Stimulated activated CD8-positive, alpha-beta memory T cell treated with anti-CD3 and anti-CD28 coated beads, Interleukin-4, amount 100 ng/mL, for 4 hours (primary cell): ENCODE measurements around the gene MID1.

ENCODE experiments used
- DNase-seq, 2 donors: peaks; one replicate each; pipeline ENCODE4 v3.0.0-alpha.2; 2020; ENCODE audit warnings: low read depth in 2 of 2, low spot score in 1 of 2

Gene MID1

DNA sequence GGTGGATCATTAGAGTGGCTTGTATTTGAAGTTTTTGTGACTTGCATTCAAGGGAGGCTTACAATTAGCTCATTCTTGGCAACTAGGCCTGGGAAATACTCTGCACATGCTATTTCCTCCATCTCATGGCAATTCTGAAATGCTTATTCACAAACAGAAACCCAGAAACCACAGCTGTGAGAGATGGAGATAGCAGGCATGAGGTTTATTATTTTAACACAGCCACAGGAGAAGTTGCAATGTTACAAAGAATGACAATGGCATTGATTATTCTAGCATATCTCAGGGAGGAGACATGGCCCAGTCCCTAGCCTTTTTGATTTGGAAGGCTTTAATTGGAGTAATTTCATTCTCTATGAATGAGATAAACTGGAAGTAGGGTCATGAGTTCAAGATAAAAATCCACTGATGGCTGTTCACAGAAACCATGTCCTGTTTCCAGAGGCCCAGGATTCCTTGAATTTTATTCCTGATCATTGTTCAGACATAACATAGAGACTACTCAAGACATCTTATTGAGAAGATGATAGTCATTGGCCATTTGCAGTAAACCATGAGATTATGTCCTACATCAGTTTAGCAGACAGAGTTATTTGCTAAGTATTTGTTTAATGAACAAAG is 123.9 kb downstream of the MID1 start:
- no peak for DNase-seq

DNA sequence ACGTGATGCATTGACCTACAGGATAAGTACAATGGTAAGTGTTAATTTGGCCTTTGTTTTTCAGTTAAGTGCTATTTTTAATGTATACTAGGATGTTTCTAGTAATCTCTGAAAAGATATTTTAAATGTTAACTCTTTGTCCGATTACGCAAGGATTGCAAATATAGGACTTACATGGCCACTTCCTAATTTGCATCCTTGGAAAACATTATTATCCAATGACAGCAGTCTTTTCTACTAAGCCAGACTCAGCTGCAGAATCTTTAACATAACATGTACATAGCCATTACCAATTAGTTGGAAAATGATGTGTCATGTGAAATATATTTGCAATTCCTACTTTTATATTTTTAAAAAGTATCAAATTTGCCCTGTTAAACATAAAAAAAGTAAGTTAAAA is 124.7 kb downstream of the MID1 start:
- no peak for DNase-seq

GRCh38 chrX:10492250-10492649 is 128.1 kb downstream of the MID1 start:
- DNase-seq = no peak

DNA sequence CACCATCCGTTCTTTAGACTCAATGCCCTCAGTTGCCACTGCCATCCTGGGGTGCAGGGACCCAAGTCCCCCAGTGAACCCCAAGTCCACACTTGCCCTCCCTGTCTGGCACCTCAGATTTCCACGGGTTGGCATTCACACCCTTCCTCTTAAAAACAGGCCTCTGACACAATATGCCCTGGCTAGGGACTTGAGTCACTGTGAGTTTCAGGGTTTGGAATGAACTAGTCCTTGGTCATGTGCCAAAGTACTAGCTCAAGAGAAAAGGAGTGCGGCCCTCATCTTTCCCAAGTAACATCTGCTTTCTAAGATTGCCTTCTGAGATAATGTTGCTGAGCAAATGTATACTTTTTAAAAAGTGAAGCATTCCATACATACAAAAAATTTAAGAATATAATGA is 134.0 kb downstream of the MID1 start:
- DNase-seq = no peak

DNA sequence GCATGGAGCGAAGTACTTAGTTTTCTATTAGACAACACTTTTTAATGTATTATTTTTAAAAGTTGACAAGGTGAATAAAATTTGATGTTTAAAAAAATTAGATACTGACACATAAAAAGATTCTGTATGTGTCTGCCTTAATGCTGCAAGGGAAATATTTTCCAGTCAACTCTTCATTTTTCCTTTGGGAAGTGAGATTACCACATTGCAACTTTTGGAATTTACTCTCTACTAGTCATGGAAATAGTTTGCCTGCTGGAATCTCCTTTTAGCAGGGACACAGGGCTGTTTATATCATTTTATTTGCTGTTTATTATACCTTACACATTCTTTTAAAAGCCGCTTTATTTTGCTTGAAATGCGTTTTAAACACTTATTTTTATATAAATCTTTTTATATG is 135.1 kb downstream of the MID1 start:
- no peak for DNase-seq

- no peak for DNase-seq
Measured at GRCh38 chrX:10484683-10485247, 135.6 kb downstream of the MID1 start.

DNA sequence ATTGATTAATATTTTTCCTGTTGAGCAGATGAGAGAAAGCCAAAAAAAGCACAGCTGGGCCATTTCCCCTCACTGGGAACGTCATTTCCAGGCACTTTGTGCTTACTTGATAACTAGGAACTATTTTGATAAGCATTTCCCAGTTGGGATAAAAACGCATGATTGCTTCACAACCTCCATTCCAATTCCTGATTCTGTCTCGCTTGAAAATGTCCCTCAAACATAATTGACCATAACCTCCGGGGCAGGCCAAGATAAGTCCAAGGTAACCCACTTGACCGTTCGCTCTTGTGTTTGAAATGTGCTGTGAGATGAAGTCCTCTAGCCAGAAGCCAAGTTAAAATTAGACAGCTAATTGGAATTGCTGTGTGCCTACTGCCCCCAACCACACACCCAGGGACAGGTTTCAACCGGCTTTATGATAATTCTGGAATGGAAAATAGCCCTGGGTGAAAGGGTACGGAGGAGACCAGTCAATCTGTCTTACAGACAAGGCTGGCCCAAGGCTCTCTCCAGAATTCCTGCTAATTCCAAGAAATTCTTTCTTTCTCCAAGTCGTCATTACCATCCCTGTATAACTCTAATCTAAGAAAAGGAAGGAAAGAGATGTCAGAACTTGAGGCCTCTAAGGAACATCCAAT is 137.1 kb downstream of the MID1 start:
- DNase-seq = no peak

- no peak for DNase-seq
Measured at GRCh38 chrX:10482708-10483107, 137.7 kb downstream of the MID1 start.

- DNase-seq = no peak
Measured at GRCh38 chrX:10482261-10482660, 138.1 kb downstream of the MID1 start.

GRCh38 chrX:10480861-10481260 is 139.5 kb downstream of the MID1 start:
- DNase-seq = no peak

DNA sequence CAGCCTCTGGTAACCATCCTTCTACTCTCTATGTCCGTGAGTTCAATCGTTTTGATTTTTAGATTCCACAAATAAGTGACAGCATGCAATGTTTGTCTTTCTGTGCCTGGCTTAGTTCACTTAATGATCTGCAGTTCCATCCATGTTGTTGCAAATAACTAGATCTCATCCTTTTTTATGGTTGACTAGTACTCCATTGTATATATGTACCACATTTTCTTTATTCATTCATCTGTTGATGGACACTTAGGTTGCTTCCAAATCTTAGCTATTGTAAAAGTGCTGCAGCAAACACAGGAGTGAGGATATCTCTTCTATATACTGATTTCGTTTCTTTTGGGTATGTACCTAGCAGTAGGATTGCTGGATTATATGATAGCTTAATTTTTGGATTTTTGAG is 140.9 kb downstream of the MID1 start:
- DNase-seq = no peak

GRCh38 chrX:10477525-10477924 is 142.9 kb downstream of the MID1 start:
- DNase-seq = no peak

- DNase-seq = no peak
Measured at GRCh38 chrX:10474913-10475568, 145.3 kb downstream of the MID1 start.

DNA sequence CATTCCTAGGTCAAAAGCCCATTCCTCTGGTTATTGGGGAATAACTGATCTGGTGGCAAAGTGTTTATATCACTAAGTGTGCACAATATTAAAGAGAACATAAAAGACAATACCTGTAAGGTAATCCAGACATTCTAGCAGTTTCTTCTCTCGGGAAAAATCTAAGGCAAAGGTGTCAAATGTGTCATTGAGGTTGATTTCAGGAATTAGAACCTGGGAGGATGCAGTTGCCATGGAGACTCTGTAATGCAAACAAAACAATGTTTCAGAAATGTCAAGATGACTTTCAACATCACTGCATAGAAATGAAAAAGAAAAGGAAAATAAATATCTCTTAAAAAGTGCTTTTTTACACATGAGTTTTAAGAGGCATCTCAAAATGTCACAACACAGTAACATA is 145.9 kb downstream of the MID1 start:
- DNase-seq = no peak

- no peak for DNase-seq
Measured at GRCh38 chrX:10471418-10471817, 149.0 kb downstream of the MID1 start.

DNA sequence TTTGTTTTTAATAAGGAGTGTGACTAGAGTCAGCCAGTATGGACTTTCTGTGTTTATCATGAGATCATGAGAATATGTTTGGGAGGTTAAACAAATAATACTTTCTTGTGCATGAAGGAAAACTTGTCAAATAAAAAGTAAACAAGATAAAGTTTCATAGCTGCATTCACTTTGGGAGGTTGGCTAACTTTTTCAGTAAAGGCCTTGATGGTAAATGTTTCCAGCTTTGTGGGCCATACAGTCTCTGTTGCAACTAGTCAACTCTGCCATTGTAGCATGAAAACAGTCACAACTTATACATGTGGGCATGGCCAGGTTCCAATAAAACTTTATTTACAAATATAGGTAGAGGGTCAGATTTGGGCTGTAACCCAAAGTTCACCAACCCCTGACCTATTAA is 150.4 kb downstream of the MID1 start:
- no peak for DNase-seq

DNA sequence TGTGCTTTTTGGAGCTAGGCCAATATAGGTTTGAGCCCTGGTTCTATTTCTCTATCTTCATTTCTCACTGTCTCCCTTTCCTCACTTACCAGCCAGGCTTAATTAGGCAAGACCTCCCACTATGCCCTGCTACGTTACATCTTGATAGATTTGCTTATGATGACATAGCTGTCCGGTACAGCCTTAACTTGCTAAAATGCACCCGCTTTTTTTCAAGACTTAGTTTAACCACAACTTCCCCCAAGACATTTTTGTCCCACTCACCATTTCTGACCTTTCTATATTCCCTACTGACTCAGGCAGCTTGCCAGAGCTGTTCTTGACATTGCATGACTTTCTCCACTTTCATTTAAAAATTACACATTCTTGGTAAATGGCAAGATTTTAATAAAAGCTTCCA is 152.6 kb downstream of the MID1 start:
- DNase-seq = no peak

DNA sequence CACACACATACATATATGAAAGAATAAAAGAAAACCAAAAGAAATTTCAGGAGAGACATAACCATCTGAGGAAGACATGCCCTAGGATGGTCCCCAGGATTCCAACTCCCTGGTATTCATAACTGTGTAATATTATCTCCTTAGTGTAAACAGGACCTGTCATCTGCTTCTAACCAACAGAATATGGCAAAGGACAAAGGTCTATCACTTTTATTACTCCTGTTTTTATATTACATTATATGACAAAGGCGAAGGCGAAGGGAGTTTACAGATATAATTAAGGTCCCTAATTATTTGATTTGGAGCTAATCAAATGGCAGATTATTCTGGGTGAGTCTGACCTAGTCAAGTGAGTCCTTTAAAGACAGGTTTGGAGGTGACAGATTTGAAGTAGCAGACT is 155.1 kb downstream of the MID1 start:
- DNase-seq = no peak

DNA sequence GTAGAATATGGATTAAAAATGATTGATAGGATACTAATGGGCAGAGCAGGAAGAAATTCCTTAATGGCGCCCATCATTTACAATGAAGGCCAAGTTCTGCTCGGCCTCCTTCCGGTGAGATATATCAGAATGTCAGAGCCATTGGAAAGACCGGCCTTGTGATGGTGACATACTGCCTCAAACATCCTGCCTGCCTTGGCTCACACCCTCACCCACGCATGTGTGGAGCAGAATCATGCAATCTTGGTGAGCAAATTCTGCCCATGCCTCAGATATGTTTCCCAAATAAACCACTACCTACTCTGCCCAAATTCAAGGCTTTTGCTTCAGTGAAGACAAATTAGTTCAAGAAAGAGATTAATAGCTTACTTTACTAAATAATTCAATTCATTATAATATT is 163.3 kb downstream of the MID1 start:
- DNase-seq = no peak

DNA sequence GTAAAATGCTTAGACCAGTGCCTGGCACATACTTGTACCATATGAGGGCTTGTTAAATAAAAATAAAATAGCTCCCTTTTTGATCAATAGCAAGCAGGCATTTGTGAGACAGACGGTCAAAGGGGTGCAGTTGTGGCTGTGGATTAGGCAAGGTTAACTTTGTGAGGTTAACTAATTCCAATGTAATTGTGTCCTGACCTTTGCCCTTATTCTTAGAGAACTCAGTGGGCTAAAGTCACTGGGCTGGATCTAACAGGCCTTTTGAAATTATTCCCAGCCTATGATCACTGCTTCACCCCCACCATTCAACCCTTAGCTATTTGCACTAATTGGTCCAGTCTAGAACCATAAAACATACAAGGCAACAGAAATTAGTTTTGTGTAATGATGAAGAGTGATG is 166.4 kb downstream of the MID1 start:
- no peak for DNase-seq

DNA sequence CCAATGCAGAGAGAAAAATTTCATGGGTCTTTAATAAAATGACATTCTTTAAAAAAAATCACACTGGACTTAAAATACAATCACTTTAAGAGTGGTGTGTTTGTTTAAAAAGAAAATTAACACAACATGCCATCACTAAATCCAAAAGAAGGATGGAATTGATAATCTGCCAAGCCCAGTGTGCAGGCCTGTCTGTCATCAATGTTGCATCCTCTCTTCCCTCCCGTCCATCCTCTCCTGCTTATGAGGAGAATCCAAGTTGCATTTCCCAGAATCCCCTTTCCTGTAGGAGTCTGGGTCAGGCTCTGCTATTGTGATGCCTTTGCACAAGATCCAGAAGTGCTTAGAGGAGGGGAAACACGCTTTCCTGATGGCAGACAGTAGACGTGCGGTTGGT is 169.4 kb downstream of the MID1 start:
- DNase-seq = no peak

DNA sequence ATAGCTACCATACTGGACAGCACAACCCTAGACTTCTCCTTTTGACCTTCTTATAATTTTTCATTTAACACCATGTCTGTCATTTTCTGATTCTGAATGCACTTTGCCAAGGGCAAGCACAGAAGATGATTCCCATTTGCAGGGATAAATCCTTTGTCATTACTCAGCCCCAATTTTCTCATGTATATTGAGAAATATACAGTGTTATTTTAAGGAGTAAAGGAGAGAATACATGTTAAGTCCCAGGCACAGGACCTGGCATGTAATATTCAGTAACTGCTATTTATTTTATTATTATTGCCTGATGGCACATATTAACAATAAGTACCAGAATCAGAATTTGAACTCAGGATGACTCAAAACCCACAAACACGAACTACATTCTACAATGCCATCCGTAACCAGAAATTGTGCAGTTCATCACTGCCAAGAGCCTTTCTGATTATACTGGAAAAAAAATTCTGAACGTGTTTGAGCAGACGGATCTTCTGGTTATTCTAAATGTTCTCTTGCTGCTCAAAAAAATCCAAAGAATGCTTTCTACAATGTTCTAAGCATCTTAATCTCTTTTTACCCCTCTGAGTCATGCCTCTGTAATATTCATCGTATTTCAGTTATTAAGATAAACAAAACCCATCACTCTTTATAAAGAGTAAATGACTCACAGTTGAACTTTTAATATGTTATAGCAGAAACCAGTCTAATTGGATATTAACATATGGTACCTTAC is 170.0 kb downstream of the MID1 start:
- no peak for DNase-seq
